ENCODE measurements around the gene HDAC11.
A peak's percentile ranks its signal among the peaks of the same experiment; 100 is the strongest.
"Not testable (repeated sequence)": the region's sequence is repeated elsewhere in the genome, so short reads cannot be mapped to it uniquely, and the experiment has no call there.

The HDAC11 gene

GRCh38 chr3:13491206-13491974, 11.3 kb downstream of the HDAC11 start:
- H3K4me3 Mint-ChIP-seq, result no peak overlapping the region
- no peaks in the 10 kb centered on the region for H3K27me3 Mint-ChIP-seq
- H3K4me1 Mint-ChIP-seq, result peaks cover 22% of the 10 kb centered on the region
- DNase-seq (ENCODE audit: low spot score in 2 of 2) (no peak), ATAC-seq (replicated peaks; ENCODE audit: extremely low read depth, poor library complexity, severe bottlenecking) (no peak)
- H3K27ac Mint-ChIP-seq (ENCODE audit: low read depth), result no peak overlapping the region
- H3K36me3 Mint-ChIP-seq (ENCODE audit: insufficient read depth), result peaks cover 2% of the 10 kb centered on the region
- no peaks in the 10 kb centered on the region for H3K9me3 Mint-ChIP-seq

DNA sequence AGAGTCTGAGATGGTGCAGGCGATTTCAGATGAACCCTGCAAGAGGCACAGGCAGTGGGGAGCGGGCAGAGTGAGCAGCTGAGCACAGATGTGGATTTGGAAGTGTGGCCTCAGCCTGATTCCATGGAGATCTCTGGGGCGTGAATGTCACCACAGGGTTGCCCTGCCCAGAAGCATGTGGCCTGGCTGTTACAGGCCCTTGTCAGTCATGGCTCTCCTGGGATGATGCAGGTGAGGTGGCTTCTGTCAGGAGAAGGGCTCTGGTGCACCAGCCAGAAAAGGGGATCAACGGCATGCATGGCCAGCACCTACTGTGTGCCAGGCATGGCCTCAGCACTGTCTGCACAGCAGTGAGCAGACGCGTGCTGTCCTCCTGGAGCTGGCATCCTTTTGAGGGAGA, 11.9 kb downstream of the HDAC11 start:
- H3K4me1 Mint-ChIP-seq, result peaks cover 22% of the 10 kb centered on the region
- H3K27ac Mint-ChIP-seq (ENCODE audit: low read depth), result no peak overlapping the region
- H3K4me3 Mint-ChIP-seq, result no peak overlapping the region
- DNase-seq (ENCODE audit: low spot score in 2 of 2), result no peak
- H3K36me3 Mint-ChIP-seq (ENCODE audit: insufficient read depth), result peaks cover 2% of the 10 kb centered on the region
- H3K27me3 Mint-ChIP-seq, result no peaks in the 10 kb centered on the region
- no peaks in the 10 kb centered on the region for H3K9me3 Mint-ChIP-seq
- ATAC-seq (replicated peaks; ENCODE audit: extremely low read depth, poor library complexity, severe bottlenecking), result no peak

- Mint-ChIP-seq H3K27ac (ENCODE audit: low read depth) (no peak overlapping the region), H3K4me1 (peaks cover 22% of the 10 kb centered on the region), H3K36me3 (ENCODE audit: insufficient read depth) (peaks cover 2% of the 10 kb centered on the region), H3K9me3 (no peaks in the 10 kb centered on the region), H3K27me3 (no peaks in the 10 kb centered on the region), H3K4me3 (peak overlapping the region; percentile 40)
- DNase-seq (ENCODE audit: low spot score in 2 of 2) (no peak), ATAC-seq (replicated peaks; ENCODE audit: extremely low read depth, poor library complexity, severe bottlenecking) (peak; percentile 29)
Observed at GRCh38 chr3:13492976-13493866, 13.1 kb downstream of the HDAC11 start.

GRCh38 chr3:13493867-13494441, 13.8 kb downstream of the HDAC11 start:
- Mint-ChIP-seq H3K27me3 (no peaks in the 10 kb centered on the region), H3K4me3 (no peak overlapping the region)

DNA sequence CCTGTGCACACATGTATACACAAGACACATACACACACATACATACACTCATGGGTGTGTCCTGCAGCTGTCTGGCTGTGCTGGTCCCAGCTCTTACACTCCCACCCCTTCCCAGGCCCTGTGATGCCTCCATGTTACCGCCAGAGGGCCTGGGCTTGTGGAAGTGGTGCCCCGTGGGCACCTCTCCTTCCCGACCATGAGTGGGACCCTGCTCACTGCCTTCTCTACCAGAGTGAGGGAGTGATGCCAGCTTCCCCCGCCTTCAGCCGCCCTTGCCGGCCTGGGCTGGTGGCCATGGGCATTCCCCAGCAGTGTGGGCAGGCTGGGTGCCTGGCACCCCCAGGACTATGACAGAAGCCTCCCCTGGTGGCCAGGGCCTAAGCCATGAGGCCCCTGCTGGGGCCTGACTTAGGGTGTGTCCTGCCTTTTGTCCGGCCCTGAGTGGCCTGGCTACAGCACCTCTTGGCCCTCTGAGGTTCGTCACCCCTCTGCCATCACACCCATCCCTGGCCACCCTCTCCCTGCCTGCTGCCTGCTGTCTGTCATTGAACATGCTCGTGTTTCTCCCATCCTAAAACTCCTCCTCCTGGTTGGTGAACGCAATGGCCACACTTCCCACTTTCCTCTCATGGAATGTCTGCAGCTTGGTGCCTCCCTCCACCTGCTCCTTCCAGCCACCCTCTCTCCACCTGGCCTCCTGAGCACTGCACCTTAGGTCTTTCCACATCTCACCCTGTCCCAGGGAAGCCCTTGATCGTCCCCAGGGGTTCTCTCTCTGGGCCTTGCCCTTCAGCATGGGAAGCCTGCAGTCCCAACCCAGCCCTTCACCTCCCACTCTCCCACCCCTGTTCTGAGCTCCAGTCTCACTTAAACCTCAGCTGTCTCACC, 14.6 kb downstream of the HDAC11 start:
- ATAC-seq (replicated peaks; ENCODE audit: extremely low read depth, poor library complexity, severe bottlenecking) (no peak), DNase-seq (ENCODE audit: low spot score in 2 of 2) (no peak)
- H3K27me3 Mint-ChIP-seq, result no peaks in the 10 kb centered on the region
- H3K4me1 Mint-ChIP-seq, result peaks cover 22% of the 10 kb centered on the region
- H3K9me3 Mint-ChIP-seq, result no peaks in the 10 kb centered on the region
- H3K27ac Mint-ChIP-seq (ENCODE audit: low read depth), result peak overlapping the region; percentile 66
- H3K36me3 Mint-ChIP-seq (ENCODE audit: insufficient read depth), result peaks cover 2% of the 10 kb centered on the region
- H3K4me3 Mint-ChIP-seq, result no peak overlapping the region

More at GRCh38 chr3:13493867-13494441, 13.8 kb downstream of the HDAC11 start:
- DNase-seq (ENCODE audit: low spot score in 2 of 2) (no peak), ATAC-seq (replicated peaks; ENCODE audit: extremely low read depth, poor library complexity, severe bottlenecking) (no peak)
- Mint-ChIP-seq H3K27ac (ENCODE audit: low read depth) (no peak overlapping the region), H3K4me1 (peaks cover 22% of the 10 kb centered on the region), H3K36me3 (ENCODE audit: insufficient read depth) (peaks cover 2% of the 10 kb centered on the region), H3K9me3 (no peaks in the 10 kb centered on the region)

DNA sequence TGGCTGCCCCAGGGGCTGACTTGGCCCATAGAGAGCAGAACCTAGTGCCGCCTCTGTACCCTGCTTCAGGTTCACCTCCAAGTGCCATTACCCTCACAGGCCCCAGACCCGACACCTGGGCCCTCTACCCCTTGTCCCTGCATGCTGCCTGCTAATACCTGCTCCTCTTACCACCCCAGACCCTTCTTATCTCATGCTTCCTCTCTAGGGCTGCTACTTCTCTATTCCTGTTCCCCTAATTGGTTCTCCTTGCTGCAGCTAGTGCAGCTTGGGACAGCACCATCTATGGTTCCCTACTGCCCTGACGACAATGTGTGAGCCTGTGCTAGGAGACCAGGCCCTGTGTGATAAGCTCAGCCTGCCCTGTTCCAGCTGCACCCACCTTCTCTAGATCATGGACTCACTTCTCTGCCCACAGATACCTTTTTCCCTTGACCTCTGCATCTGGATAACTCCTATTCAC, 15.3 kb downstream of the HDAC11 start:
- Mint-ChIP-seq H3K27me3 (no peaks in the 10 kb centered on the region), H3K4me3 (no peak overlapping the region), H3K27ac (ENCODE audit: low read depth) (peak overlapping the region; percentile 66), H3K36me3 (ENCODE audit: insufficient read depth) (peaks cover 2% of the 10 kb centered on the region), H3K4me1 (peaks cover 22% of the 10 kb centered on the region), H3K9me3 (no peaks in the 10 kb centered on the region)
- DNase-seq (ENCODE audit: low spot score in 2 of 2), result no peak
- no peak for ATAC-seq (replicated peaks; ENCODE audit: extremely low read depth, poor library complexity, severe bottlenecking)

GRCh38 chr3:13495921-13496723, 16.0 kb downstream of the HDAC11 start:
- Mint-ChIP-seq H3K36me3 (ENCODE audit: insufficient read depth) (peaks cover 2% of the 10 kb centered on the region), H3K4me1 (peaks cover 22% of the 10 kb centered on the region), H3K9me3 (no peaks in the 10 kb centered on the region), H3K27ac (ENCODE audit: low read depth) (no peak overlapping the region), H3K27me3 (no peaks in the 10 kb centered on the region), H3K4me3 (no peak overlapping the region)
- peak; percentile 55 to 58 for DNase-seq (ENCODE audit: low spot score in 2 of 2)
- peak; percentile 81 for ATAC-seq (replicated peaks; ENCODE audit: extremely low read depth, poor library complexity, severe bottlenecking)

GRCh38 chr3:13496879-13497278, 16.8 kb downstream of the HDAC11 start:
- H3K4me3 Mint-ChIP-seq, result no peak overlapping the region
- no peak for ATAC-seq (replicated peaks; ENCODE audit: extremely low read depth, poor library complexity, severe bottlenecking)
- H3K27me3 Mint-ChIP-seq, result no peaks in the 10 kb centered on the region
- peaks cover 22% of the 10 kb centered on the region for H3K4me1 Mint-ChIP-seq
- H3K9me3 Mint-ChIP-seq, result no peaks in the 10 kb centered on the region
- H3K36me3 Mint-ChIP-seq (ENCODE audit: insufficient read depth), result peaks cover 2% of the 10 kb centered on the region
- no peak for DNase-seq (ENCODE audit: low spot score in 2 of 2)
- no peak overlapping the region for H3K27ac Mint-ChIP-seq (ENCODE audit: low read depth)

DNA sequence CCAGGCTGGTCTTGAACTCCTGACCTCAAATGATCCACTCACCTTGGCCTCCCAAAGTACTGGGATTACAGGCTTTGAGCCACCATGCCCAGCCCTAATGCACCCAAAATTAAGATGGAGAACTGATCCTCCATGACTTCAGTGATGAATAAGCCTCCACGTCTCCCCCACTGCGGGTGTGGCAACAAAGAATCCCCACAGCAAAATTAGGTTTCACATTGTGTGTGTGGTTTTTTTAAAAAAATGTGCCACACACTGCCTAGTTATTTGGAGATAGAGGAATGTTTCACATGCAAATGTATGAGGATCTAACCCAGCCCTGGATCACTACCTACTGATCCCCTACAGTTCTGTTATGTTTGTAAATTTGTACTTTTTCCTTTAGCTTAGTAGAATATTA, 17.3 kb downstream of the HDAC11 start:
- H3K27me3 Mint-ChIP-seq, result no peaks in the 10 kb centered on the region
- no peak for DNase-seq (ENCODE audit: low spot score in 2 of 2)
- no peak overlapping the region for H3K4me3 Mint-ChIP-seq
- H3K27ac Mint-ChIP-seq (ENCODE audit: low read depth), result no peak overlapping the region
- no peaks in the 10 kb centered on the region for H3K9me3 Mint-ChIP-seq
- H3K36me3 Mint-ChIP-seq (ENCODE audit: insufficient read depth), result peaks cover 2% of the 10 kb centered on the region
- H3K4me1 Mint-ChIP-seq, result peaks cover 22% of the 10 kb centered on the region
- ATAC-seq (replicated peaks; ENCODE audit: extremely low read depth, poor library complexity, severe bottlenecking), result no peak

DNA sequence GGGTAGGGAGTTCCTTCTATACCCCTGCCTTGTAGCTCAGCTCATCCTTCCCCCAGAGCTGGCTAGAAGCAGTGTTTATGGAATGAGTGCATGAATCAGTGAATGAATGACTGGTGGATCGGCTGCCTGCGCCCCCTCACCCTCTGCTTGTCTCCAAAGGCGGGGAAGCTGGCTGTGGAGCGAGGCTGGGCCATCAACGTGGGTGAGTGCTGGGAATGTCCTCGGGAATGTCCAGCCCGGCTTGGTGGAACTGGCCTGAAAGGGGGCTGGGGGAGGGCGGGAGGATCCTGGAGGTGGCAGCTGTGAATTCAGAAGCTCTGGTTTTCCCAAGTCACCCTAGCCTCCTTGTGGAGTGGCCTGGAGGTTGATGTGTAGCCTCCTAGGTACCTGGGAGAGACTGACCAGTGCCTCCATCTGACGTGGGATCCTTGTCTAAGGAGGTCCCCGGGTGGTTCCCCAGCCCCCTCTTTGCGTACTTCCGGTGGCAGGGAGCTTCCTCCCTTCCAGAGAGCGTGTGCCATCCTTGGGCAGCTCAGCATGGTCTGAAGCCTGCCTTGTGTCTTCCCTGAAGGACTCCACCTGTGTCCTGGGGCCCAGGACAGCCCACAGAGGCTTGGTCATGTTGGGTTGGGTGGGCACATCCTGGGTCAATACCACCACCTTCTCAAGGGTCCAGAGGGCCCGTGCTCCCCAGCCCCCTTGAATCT, 18.4 kb downstream of the HDAC11 start:
- DNase-seq (ENCODE audit: low spot score in 2 of 2), result no peak
- H3K4me1 Mint-ChIP-seq, result peaks cover 16% of the 10 kb centered on the region
- no peaks in the 10 kb centered on the region for H3K27me3 Mint-ChIP-seq
- no peaks in the 10 kb centered on the region for H3K9me3 Mint-ChIP-seq
- ATAC-seq (replicated peaks; ENCODE audit: extremely low read depth, poor library complexity, severe bottlenecking), result no peak
- H3K36me3 Mint-ChIP-seq (ENCODE audit: insufficient read depth), result peaks cover 3% of the 10 kb centered on the region
- H3K4me3 Mint-ChIP-seq, result no peak overlapping the region
- H3K27ac Mint-ChIP-seq (ENCODE audit: low read depth), result no peak overlapping the region

GRCh38 chr3:13499246-13499645, 19.1 kb downstream of the HDAC11 start:
- not testable (repeated sequence) for H3K27me3 Mint-ChIP-seq; H3K27ac Mint-ChIP-seq (ENCODE audit: low read depth); H3K36me3 Mint-ChIP-seq (ENCODE audit: insufficient read depth); ATAC-seq (replicated peaks; ENCODE audit: extremely low read depth, poor library complexity, severe bottlenecking); DNase-seq (ENCODE audit: low spot score in 2 of 2); H3K9me3 Mint-ChIP-seq; H3K4me3 Mint-ChIP-seq
- peaks cover 13% of the 10 kb centered on the region for H3K4me1 Mint-ChIP-seq

Measured in central memory CD8-positive, alpha-beta T cell (primary cell).